ENCODE data around the gene MOB2.
A peak's percentile ranks its signal among the peaks of the same experiment; 100 is the strongest.

The MOB2 gene

GRCh38 chr11:1472180-1473005 lies 14.2 kb downstream of the MOB2 start:
- no peak for DNase-seq (ENCODE audit: low read depth)

GRCh38 chr11:1471736-1472135 lies 14.8 kb downstream of the MOB2 start:
- DNase-seq (ENCODE audit: low read depth) = no peak

- no peak for DNase-seq (ENCODE audit: low read depth)
Observed at GRCh38 chr11:1470681-1471611, 15.6 kb downstream of the MOB2 start.

- DNase-seq (ENCODE audit: low read depth) = no peak
Observed at GRCh38 chr11:1469911-1470680, 16.5 kb downstream of the MOB2 start.

GRCh38 chr11:1469287-1469910 lies 17.2 kb downstream of the MOB2 start:
- no peak for DNase-seq (ENCODE audit: low read depth)

GRCh38 chr11:1468473-1469066 lies 18.0 kb downstream of the MOB2 start:
- DNase-seq (ENCODE audit: low read depth) = no peak

- no peak for DNase-seq (ENCODE audit: low read depth)
Observed at GRCh38 chr11:1468002-1468401, 18.6 kb downstream of the MOB2 start.

GRCh38 chr11:1467270-1467669 lies 19.3 kb downstream of the MOB2 start:
- DNase-seq (ENCODE audit: low read depth) = no peak

GRCh38 chr11:1466784-1467183 lies 19.8 kb downstream of the MOB2 start:
- no peak for DNase-seq (ENCODE audit: low read depth)

GRCh38 chr11:1463056-1463455 lies 23.5 kb downstream of the MOB2 start:
- no peak for DNase-seq (ENCODE audit: low read depth)

- DNase-seq (ENCODE audit: low read depth) = no peak
Observed at GRCh38 chr11:1462698-1462975, 23.9 kb downstream of the MOB2 start.

GRCh38 chr11:1461826-1462697 lies 24.5 kb downstream of the MOB2 start:
- no peak for DNase-seq (ENCODE audit: low read depth)

GRCh38 chr11:1460986-1461825 lies 25.4 kb downstream of the MOB2 start:
- no peak for DNase-seq (ENCODE audit: low read depth)

- peak; percentile 77 for DNase-seq (ENCODE audit: low read depth)
Observed at GRCh38 chr11:1460396-1460985, 26.1 kb downstream of the MOB2 start.

GRCh38 chr11:1459764-1460395 lies 26.7 kb downstream of the MOB2 start:
- DNase-seq (ENCODE audit: low read depth) = no peak

GRCh38 chr11:1459219-1459575 lies 27.4 kb downstream of the MOB2 start:
- DNase-seq (ENCODE audit: low read depth) = no peak

- DNase-seq (ENCODE audit: low read depth) = peak; percentile 33
Observed at GRCh38 chr11:1458340-1459218, 28.0 kb downstream of the MOB2 start.

GRCh38 chr11:1457856-1458255 lies 28.7 kb downstream of the MOB2 start:
- DNase-seq (ENCODE audit: low read depth) = no peak
